Stimulated activated CD4-positive, alpha-beta T cell treated with anti-CD3 and anti-CD28 coated beads, Interleukin-1b, Interleukin-23, amount 100 ng/mL, for 24 hours (primary cell): ENCODE data around the gene RB1.
"Not testable (repeated sequence)": the region's sequence is repeated elsewhere in the genome, so short reads cannot be mapped to it uniquely, and the experiment has no call there.

Experiments used
- DNase-seq, 4 experiments: peaks; one replicate each; pipeline ENCODE4 v3.0.0-alpha.2; 2020; ENCODE audit warnings: low read depth in 4 of 4, low spot score in 1 of 4

Gene RB1

DNA sequence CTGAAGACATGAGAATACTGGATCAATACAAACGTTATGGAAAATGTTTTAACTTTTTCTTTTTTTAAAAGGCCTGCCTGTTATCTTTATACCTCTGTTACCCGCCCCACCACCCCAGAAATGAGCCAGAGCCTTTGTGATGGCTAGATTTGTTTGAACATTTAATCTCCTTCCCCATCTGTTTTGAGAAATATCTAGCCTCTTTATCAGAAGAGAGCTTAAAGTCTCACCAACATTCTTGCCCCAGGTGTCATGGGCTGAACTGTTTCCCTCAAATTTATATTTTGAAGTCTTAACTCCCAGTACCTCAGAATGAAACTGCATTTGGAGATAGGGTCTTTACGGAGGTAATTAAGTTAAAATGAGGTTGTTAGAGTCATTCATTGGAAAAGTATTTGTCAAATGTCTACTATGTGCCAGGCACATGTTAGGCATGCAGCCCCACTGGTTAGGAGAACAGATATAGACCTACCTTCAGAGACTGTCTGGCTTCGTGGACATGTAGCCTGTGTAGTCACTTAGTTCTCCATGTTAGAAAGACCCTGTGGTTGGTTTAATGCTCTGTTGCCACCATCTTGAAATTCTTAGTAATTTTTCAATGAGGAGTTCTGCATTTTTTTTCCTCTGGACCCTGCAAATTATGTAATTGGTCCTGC is 6.3 kb upstream of the RB1 start:
- no peak for DNase-seq

DNA sequence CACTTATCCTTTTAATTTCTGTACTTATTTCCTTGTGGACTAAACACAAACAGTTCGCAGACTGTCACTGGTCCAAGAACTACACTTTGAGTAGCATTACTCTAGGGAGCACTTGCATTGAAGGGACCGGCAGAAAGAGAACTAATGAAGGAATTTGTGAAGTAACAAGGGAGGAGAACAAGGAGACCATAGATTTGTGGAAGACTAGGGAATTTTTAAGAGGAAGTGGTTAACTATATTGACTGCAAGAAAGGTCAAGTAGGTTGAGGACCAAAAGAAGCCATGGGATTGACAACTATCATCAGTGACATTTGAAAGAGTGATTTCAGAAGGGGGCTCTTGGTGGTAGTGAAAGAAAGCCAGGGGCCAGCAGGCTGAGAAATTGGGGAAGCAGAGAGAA is 4.0 kb upstream of the RB1 start:
- DNase-seq = no peak

- DNase-seq = no peak
Measured at GRCh38 chr13:48302871-48303358, 636 bp upstream of the RB1 start.

- no peak for DNase-seq
Measured at GRCh38 chr13:48304143-48304876, 759 bp downstream of the RB1 start.

- DNase-seq = no peak
Measured at GRCh38 chr13:48311223-48311622, 7.7 kb downstream of the RB1 start.

GRCh38 chr13:48315969-48316650 is 12.6 kb downstream of the RB1 start:
- DNase-seq = no peak

- DNase-seq = no peak
Measured at GRCh38 chr13:48316826-48317510, 13.4 kb downstream of the RB1 start.

DNA sequence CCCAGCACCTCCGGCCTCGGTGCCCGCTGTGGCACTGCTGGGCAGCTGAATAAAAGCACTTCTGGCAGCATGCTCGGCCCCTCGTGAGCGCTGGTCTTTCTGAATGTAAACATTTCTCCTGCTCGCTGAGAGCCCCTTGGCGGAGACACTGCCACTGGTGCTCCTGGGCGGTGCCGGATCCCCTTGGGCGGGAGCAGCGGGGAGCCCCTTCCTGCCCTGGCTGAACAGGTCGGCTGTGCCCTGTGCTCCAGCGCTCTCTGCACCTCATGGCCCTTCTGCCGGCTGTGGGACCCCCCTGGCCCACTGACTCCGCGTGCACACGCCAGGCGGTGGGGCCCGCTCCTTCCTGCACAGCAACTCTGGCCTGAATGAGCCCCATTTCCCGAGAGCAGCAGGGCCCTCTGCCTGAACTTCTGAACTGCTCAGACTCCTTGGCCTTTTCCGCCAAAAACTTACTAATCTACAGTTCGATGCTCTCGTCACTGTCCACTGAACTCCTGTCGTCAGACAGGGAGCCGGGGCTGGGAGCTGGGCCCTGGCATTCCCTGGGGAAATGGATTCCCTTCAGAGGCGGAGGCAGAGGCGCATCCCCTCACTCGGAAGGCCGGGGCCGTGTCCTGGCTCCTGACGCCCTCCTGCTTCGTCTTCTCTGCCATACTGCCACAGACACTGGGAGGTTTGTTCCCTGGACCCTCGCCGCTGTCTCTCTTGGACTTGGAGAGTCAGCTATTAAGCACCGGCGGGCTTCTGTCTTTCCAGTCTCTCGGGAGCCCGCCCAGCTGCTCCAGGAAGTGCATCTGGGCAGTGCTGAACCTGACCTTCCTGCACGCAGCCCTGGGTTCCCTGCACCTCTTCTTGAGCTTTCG is 14.2 kb downstream of the RB1 start:
- DNase-seq = no peak

- no peak for DNase-seq
Measured at GRCh38 chr13:48318377-48318811, 14.8 kb downstream of the RB1 start.

DNA sequence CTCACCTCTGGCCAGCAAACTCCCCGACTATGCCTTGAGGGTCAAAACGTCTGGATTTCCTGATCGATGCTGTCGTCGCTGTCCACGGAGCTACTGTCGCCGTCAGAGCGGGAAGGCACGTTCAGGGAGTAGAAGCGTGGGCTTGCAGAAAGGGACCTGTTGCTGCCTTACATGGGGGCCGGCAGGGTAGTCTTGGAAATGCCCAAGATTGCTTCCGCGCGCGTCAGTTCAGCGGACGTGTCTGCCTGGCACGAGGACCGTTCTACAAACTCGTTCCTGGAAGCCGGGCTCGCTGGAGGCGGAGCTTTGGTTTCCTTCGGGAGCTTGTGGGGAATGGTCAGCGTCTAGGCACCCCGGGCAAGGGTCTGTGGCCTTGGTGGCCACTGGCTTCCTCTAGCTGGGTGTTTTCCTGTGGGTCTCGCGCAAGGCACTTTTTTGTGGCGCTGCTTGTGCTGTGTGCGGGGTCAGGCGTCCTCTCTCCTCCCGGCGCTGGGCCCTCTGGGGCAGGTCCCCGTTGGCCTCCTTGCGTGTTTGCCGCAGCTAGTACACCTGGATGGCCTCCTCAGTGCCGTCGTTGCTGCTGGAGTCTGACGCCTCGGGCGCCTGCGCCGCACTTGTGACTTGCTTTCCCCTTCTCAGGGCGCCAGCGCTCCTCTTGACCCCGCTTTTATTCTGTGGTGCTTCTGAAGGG is 15.4 kb downstream of the RB1 start:
- no peak for DNase-seq

DNA sequence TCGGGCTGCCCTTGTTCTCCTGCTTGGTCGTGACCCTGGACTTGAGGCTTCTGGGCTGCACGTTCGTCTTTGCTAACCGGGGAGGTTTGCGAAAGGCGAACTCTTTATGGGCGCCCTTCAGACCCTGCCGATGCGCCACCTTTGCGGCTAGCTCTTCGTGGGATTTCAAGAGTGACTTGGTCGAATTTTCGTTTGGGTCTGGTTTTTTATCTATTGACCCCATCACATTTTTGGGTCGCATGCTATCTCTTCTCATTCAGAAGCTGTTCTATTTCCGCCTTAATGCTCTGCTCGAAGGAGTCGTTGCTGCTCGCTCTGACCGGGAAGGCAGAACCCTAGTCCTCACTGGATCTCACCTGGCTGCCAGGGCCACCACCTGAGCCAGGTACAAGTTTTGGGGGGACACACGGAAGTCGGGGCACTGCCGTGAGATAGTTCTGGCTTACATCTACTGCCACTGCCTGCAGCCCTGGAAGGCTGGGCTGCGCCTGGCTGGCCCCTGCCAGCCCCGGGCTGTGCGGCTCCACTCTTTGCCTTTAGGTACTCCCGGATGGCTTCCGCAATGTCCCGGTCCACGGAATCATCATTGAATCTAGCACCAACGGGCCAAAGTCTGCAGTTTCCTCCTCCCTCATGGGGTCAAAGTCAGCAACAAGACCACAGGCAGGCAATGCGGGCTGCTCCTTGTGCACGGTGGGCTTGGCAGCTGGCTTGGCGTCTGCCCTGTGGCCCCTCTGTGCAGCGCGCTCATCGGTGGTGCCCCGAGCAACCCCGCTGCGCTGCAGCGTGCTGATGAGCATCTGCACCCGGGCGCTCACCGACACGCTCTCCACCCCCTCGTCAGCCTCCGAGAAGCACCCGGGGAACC is 16.2 kb downstream of the RB1 start:
- no peak for DNase-seq

DNA sequence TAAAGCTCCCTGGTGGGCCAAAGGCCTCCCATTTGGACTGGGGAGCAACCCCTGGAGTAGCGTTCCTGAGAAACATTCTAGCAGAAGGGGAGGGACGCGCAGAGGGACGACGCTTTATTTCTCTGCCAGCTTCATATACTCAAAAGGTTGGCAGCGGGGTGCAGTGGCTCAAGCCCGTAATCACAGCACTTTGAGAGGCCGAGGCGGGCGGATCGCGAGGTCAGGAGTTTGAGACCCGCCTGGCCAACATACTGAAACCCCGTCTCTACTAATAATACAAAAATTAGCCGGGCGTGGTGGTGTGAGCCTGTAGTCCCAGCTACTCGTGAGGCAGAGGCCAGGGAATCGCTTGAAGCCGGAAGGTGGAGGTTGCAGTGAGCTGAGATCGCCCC is 16.8 kb downstream of the RB1 start:
- DNase-seq = no peak

DNA sequence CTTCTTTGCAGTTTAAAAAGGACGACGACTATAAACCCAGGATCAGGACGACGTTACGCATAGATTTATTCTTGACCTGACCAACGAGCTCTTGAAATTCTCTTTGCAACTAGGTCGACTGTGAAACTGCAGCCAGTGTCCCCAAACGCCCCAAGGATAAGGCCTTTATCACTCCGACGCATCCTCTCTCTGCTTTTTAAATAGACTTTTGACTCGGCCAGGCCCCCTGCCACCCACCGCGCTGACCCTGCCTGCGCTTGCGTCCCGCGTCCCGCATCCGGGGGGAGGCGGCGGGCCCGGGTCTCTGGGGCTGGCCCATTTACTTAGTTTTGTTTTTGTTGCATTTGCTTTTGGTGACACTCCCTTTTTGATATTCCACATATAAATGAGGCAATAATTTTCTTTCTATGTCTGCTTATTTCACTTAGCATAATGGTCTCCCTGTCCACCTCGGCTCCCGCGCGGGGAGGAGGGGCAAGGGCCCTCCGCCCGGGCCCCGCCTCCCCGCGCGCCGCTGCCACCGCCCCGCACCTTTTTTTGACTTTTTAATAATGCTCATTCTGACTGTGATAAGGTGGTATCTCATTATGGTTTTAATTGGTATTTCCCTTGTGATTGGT is 17.4 kb downstream of the RB1 start:
- DNase-seq = no peak

- DNase-seq = no peak
Measured at GRCh38 chr13:48322294-48322693, 18.7 kb downstream of the RB1 start.

DNA sequence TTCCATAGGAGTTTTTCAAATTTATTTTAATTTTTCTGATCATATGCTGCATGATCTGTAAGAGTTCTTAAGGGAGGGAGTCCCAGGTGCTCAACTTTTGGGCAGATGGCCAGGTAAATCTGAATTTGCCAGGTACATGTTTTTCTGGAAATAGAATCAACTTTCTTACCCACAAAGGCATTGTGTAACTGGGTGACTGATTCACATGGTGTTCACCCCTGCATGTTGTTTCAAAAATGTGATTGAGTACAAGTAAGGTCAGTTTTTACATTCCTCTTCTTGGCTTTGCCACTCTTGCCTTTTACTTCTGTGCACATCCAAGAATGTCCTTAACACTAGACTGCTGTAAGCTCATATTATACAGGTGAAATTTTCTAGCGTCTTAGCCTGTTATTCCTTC is 30.4 kb downstream of the RB1 start:
- DNase-seq = no peak

DNA sequence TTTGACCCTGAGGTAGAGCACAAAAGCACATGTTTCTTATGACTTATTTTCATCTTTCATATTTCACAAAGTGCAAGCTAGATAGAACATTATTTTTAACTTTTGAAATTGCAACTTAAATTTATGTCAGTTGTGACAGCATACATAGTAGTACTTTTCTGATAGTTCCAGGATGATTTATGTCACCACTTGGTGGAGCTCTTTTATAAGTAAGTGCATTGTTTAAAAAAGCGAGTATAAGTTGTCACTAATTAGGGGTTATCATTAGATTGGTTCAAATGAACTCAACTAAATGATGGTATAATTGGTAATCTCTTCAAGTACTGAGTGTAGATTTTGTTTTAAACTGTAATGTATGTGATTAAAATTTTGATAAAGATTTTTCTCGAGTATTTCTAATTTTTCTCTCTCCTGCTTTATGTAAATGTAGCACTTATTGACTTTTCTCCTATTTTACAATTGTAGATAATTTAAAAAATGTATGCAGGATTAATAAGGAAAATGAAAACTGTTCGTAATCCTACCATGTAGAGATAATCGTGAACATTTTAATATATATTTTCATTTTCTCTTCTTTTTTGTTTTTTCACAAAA is 31.1 kb downstream of the RB1 start:
- no peak for DNase-seq

DNA sequence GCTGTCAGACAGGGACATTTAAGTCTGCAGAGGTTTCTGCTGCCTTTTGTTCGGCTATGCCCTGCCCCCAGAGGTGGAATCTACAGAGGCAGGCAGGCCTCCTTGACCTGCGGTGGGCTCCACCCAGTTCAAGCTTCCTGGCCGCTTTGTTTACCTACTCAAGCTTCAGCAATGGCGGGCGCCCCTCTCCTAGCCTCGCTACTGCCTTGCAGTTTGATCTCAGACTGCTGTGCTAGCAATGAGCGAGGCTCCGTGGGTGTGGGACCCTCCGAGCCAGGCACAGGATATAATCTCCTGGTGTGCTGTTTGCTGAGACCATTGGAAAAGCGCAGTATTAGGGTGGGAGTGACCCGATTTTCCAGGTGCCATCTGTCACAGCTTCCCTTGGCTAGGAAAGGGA is 35.6 kb downstream of the RB1 start:
- not testable (repeated sequence) for DNase-seq

GRCh38 chr13:48344264-48344663 is 40.7 kb downstream of the RB1 start:
- no peak for DNase-seq
